ENCODE results near the gene RHOB. TPM values are rescaled to one million over a fixed set of nuclear protein-coding genes. Genes with fewer than 3 reads are reported as not detected.

RHOB gene
- total and polyA plus RNA-seq, 2 of the 13 experiments (the other 11 are each of a cell fraction or from before 2014, with no cell fraction given): 192 to 268 TPM

GRCh38 chr2:20449501-20450200, 2.8 kb downstream of the RHOB start (continued):
- TF ChIP-seq MAZ (IDR thresholded peaks at IDR 0.05; ENCODE audit: borderline replicate concordance, low read depth, low read length): peak; percentile 43; the same call in 1 of the 2 replicates
- TF ChIP-seq MAZ (CRISPR knock-in tag; IDR thresholded peaks at IDR 0.05; ENCODE audit: low read depth): no peak
- TF ChIP-seq ZKSCAN1 (IDR thresholded peaks at IDR 0.05; ENCODE audit: low read length): peak; percentile 75; the same call in 1 of the 2 replicates
- no peak for TF ChIP-seq SP5 (CRISPR knock-in tag; IDR thresholded peaks at IDR 0.05; ENCODE audit: borderline replicate concordance, low read depth)
- TF ChIP-seq ZNF691 (CRISPR knock-in tag; IDR thresholded peaks at IDR 0.05; ENCODE audit: borderline replicate concordance, low read depth): no peak
- TF ChIP-seq GTF2F1 (IDR thresholded peaks at IDR 0.05; ENCODE audit: low read length): peak; percentile 62; the same call in 1 of the 2 replicates
- no peak for TF ChIP-seq RERE (CRISPR knock-in tag; IDR thresholded peaks at IDR 0.05; ENCODE audit: low read depth)
- peak; percentile 27 for TF ChIP-seq TCF7 (IDR thresholded peaks at IDR 0.05; ENCODE audit: low read depth)
- TF ChIP-seq ZNF160 (CRISPR knock-in tag; IDR thresholded peaks at IDR 0.05): no peak
- TF ChIP-seq NCOA5 (CRISPR knock-in tag; IDR thresholded peaks at IDR 0.05): no peak; the same call in 1 of the 2 replicates
- TF ChIP-seq EHMT2 (IDR thresholded peaks at IDR 0.05; ENCODE audit: borderline replicate concordance, low read depth, low read length): no peak
- no peak for TF ChIP-seq SRSF1 (optimal IDR thresholded peaks at IDR 0.05; ENCODE audit: low read depth, low read length)
- no peak for TF ChIP-seq ZNF30 (CRISPR knock-in tag; IDR thresholded peaks at IDR 0.05)
- TF ChIP-seq IRF2 (CRISPR knock-in tag; IDR thresholded peaks at IDR 0.05): no peak
- no peak for TF ChIP-seq ZFP37 (CRISPR knock-in tag; IDR thresholded peaks at IDR 0.05; ENCODE audit: borderline replicate concordance)
- TF ChIP-seq ZNF619 (CRISPR knock-in tag; IDR thresholded peaks at IDR 0.05): no peak
- TF ChIP-seq HBP1 (CRISPR knock-in tag; IDR thresholded peaks at IDR 0.05; ENCODE audit: low read depth): no peak; the same call in 1 of the 2 replicates
- TF ChIP-seq ZNF546 (CRISPR knock-in tag; conservative IDR thresholded peaks at IDR 0.05): no peak
- TF ChIP-seq ELF4 (CRISPR knock-in tag; IDR thresholded peaks at IDR 0.05; ENCODE audit: borderline replicate concordance): 0 out of 2 replicates have a peak, but pooled peaks have one; percentile 28
- TF ChIP-seq SUZ12 (IDR thresholded peaks at IDR 0.05; ENCODE audit: low read depth, low read length): no peak
- no peak for TF ChIP-seq KDM1A (CRISPR knock-in tag; IDR thresholded peaks at IDR 0.05)
- no peak for TF ChIP-seq ZNF513 (CRISPR knock-in tag; conservative IDR thresholded peaks at IDR 0.05)
